C4-2B (cell line): ENCODE measurements around the gene MLEC.

Experiments used
- H3K27ac ChIP-seq: fragments of 450-650 bp; 2 replicates; pipeline ENCODE4 v1.5.1; 2017
- CTCF ChIP-seq: fragments of 450-650 bp; conservative IDR thresholded peaks from 2 replicates; pipeline ENCODE4 v1.5.1; 2017; ENCODE audit warnings: mild to moderate bottlenecking
- ZFX ChIP-seq: fragments of 450-650 bp; IDR thresholded peaks from 2 replicates; pipeline ENCODE4 v1.6.1; 2017

MLEC gene

GRCh38 chr12:120736404-120737331, 49.7 kb downstream of the MLEC start:
- H3K27ac ChIP-seq = no peak overlapping the region
- no peak for TF ChIP-seq CTCF
- no peak for TF ChIP-seq ZFX

- no peak overlapping the region for H3K27ac ChIP-seq
- no peak for TF ChIP-seq CTCF
- no peak for TF ChIP-seq ZFX
Observed at GRCh38 chr12:120737557-120738251, 50.8 kb downstream of the MLEC start.

- no peak overlapping the region for H3K27ac ChIP-seq
- TF ChIP-seq CTCF = no peak
- TF ChIP-seq ZFX = no peak
Observed at GRCh38 chr12:120738252-120739030, 51.5 kb downstream of the MLEC start.

GRCh38 chr12:120739031-120739762, 52.2 kb downstream of the MLEC start:
- no peak overlapping the region for H3K27ac ChIP-seq
- TF ChIP-seq CTCF (no peak), ZFX (no peak)

DNA sequence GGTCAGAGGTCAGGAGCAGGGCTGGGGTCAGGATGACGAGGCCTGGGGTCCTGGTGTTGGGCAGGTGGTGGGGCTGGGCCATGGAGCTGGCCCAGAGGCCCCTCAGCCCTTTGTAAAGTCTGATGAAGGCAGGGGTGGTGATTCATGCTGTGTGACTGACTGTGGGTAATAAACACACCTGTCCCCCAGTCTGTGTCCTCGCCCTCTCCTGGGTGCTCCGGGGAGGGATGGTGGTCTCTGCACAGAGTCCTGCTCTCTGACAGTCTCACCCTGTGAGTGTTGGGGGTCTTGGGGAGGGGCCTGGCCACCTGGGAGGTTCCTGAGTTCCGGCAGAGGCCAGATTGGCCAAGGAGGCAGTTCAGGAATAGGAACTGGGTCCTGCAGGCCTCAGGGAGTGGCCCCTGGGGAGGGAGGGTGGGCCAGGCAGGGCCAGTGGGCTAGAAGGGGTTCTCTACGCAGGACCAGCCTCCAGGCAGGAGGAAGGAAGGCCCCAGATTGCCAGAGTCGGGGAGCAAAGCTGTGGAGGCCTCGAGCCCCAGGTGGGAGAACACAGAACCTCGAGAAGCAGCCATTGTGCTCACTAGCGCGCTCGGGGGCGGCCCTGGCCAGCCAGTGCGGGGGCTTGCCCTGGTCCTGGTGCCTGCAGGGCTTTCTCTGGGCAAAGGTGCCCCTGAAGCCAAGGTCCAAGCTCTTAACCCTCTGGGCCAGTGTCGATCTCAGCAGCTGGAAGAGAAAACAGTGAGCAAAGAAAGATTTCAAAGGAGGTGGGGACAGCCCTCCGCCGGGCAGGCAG, 53.1 kb downstream of the MLEC start:
- no peak overlapping the region for H3K27ac ChIP-seq
- no peak for TF ChIP-seq CTCF
- TF ChIP-seq ZFX = no peak

GRCh38 chr12:120740871-120741270, 53.9 kb downstream of the MLEC start:
- no peak overlapping the region for H3K27ac ChIP-seq
- TF ChIP-seq CTCF (no peak), ZFX (no peak)
